Aorta (tissue), 5 donors: Measurements from ENCODE around the gene CNP. TPM values are rescaled to one million over a fixed set of nuclear protein-coding genes. Genes with fewer than 3 reads are reported as not detected.

Source experiments
- ATAC-seq: fragments of 200-7000 bp; cut with Tn5 transposase; one replicate; pipeline ENCODE4 v1.9.1; 2022; ENCODE audit warnings: moderate library complexity; ENCODE audit not compliant: low FRiP score
- DNase-seq, 2 donors: peaks; one replicate each; pipeline ENCODE4 v3.0.0-alpha.2; 2020
- H3K27ac ChIP-seq, 2 donors: one replicate each; pipeline ENCODE4 v1.5.1; 2013; ENCODE audit warnings: low read length in 2 of 2, mild to moderate bottlenecking in 2 of 2, moderate library complexity in 2 of 2, control low read depth in 1 of 2, inconsistent platforms in 1 of 2, low read depth in 1 of 2
- H3K27me3 ChIP-seq, 2 donors: one replicate each; pipeline ENCODE4 v1.6.1; 2013; ENCODE audit warnings: control low read depth in 1 of 2, low read length in 1 of 2, mild to moderate bottlenecking in 1 of 2, moderate library complexity in 1 of 2; ENCODE audit not compliant: insufficient read depth in 2 of 2, control insufficient read depth in 1 of 2
- H3K36me3 ChIP-seq, 2 donors: one replicate each; pipeline ENCODE4 v1.6.1; 2013; ENCODE audit warnings: control low read depth in 1 of 2, low read length in 1 of 2, mild to moderate bottlenecking in 1 of 2; ENCODE audit not compliant: insufficient read depth in 2 of 2, control insufficient read depth in 1 of 2
- H3K4me1 ChIP-seq, 2 donors: one replicate each; pipeline ENCODE4 v1.6.1; 2013; ENCODE audit warnings: low read length in 2 of 2, control low read depth in 1 of 2, mild to moderate bottlenecking in 1 of 2, moderate library complexity in 1 of 2; ENCODE audit not compliant: insufficient read depth in 2 of 2, control insufficient read depth in 1 of 2
- H3K4me3 ChIP-seq, 2 donors: one replicate each; pipeline ENCODE4 v1.5.1; 2013; ENCODE audit warnings: low read length in 2 of 2, control low read depth in 1 of 2, mild to moderate bottlenecking in 1 of 2
- H3K9me3 ChIP-seq: one replicate; pipeline ENCODE4 v1.6.1; 2013; ENCODE audit warnings: mild to moderate bottlenecking, low read length; ENCODE audit not compliant: control insufficient read depth
- WGBS, 2 donors: extraction: QIAGEN DNeasy Blood & Tissue Kit; methylation state at CpG; one replicate each; pipeline ENCODE4 v1.1.7; 2013; 5-methylcytosine and 5-hydroxymethylcytosine counted together
- intact Hi-C, 2 donors: fragments of 100-400 bp; cut with DNase I; formaldehyde crosslinking; loops; one replicate each; pipeline versions ENCODE4 v1.14.2 to v1.15.0; 2022
- polyA plus RNA-seq, 2 donors: library from polyadenylated mRNA; stranded (reverse); fragments of 200-250 nt; gene quantifications; one replicate each; pipeline ENCODE4 v1.2.3, GENCODE V29; 2013
- total RNA-seq, 2 donors: library from RNA; stranded (reverse); fragmentation: NEBNext Ultra II Directional; extraction: Animal tissue kit (Norgen Biotek cat#: 25700); gene quantifications; one replicate each; pipeline ENCODE4 v1.2.1, GENCODE V29; 2021
- donor health status: healthy with polysubstance abuse.
- donor health status: Bipolar disorder and iron deficiency.
- donor health status: DM: no; HTN: no; CAD: no.
- donor health status: DM: no; HTN: no; CAD: no.
- donor health status: DM: yes; HTN: yes; CAD: no.

Gene CNP
- total and polyA plus RNA-seq, 4 donors: 15.5 to 59.3 (median 43.3) TPM

GRCh38 chr17:41974031-41974430, 7.4 kb downstream of the CNP start:
- WGBS, 2 donors: 73 to 87% methylated on average over 6 of the region's 6 CpGs
- Histone ChIP-seq H3K9me3 (no peaks in the 10 kb centered on the region), H3K27me3 (no peaks in the 10 kb centered on the region), H3K27ac (no peak overlapping the region), H3K36me3 (peaks cover 3 to 12% of the 10 kb centered on the region in 2 donors), H3K4me3 (no peak overlapping the region), H3K4me1 (no peaks in the 10 kb centered on the region)
- DNase-seq: peak in 1 of 2 donors; percentile 45
- no peak for ATAC-seq
- intact Hi-C loops: no loop called here

GRCh38 chr17:41974658-41975057, 8.1 kb downstream of the CNP start:
- no peaks in the 10 kb centered on the region for H3K9me3 ChIP-seq
- H3K27me3 ChIP-seq: no peaks in the 10 kb centered on the region
- ATAC-seq (no peak), DNase-seq (peak in 1 of 2 donors; percentile 68)
- no peak overlapping the region for H3K4me3 ChIP-seq
- H3K27ac ChIP-seq: no peak overlapping the region
- intact Hi-C loops: no loop called here
- WGBS, 2 donors: 91 to 94% methylated on average over 5 of the region's 5 CpGs
- peaks cover 3 to 12% of the 10 kb centered on the region in 2 donors for H3K36me3 ChIP-seq
- no peaks in the 10 kb centered on the region for H3K4me1 ChIP-seq

GRCh38 chr17:41975099-41976083, 8.8 kb downstream of the CNP start:
- ATAC-seq: no peak
- no peaks in the 10 kb centered on the region for H3K27me3 ChIP-seq
- peaks cover 3 to 12% of the 10 kb centered on the region in 2 donors for H3K36me3 ChIP-seq
- H3K4me3 ChIP-seq: no peak overlapping the region
- no peaks in the 10 kb centered on the region for H3K4me1 ChIP-seq
- no peak overlapping the region for H3K27ac ChIP-seq
- H3K9me3 ChIP-seq: no peaks in the 10 kb centered on the region
- DNase-seq: peak in 1 of 2 donors; percentile 61
- intact Hi-C loops: no loop called here
- 75 to 79% methylated on average over 9 of the region's 9 CpGs for WGBS, 2 donors

- intact Hi-C loops: no loop called here
- Histone ChIP-seq H3K4me3 (no peak overlapping the region), H3K27ac (no peak overlapping the region), H3K4me1 (no peaks in the 10 kb centered on the region), H3K9me3 (no peaks in the 10 kb centered on the region), H3K36me3 (peaks cover 3 to 12% of the 10 kb centered on the region in 2 donors), H3K27me3 (no peaks in the 10 kb centered on the region)
- DNase-seq: peak in 1 of 2 donors; percentile 52
- ATAC-seq: peak; percentile 27
- WGBS, 2 donors: 67 to 69% methylated on average over 11 of the region's 11 CpGs
These were observed 9.7 kb downstream of the CNP start for GRCh38 chr17:41976142-41976768.

DNA sequence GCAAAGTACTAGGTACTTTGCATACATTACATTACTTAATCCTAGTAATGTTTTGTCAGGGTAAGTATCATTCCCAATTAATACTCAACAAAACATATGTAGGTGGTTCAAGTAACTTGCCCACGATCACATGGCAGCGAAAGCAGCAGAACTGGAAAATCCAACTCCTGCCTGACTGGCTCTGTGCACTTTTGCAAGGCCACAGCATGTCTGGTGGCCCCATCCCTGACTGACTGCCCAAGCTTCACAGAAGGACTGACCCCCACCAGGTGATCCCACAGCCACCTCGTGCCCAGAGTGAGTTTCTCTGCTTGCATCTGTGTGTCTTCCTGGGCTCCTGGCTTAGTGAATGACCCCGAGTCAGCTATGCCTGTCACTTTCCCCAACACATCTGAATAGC, 11.4 kb downstream of the CNP start:
- WGBS, 2 donors: 91% methylated on average over 4 of the region's 4 CpGs

GRCh38 chr17:41982026-41982760, 15.6 kb downstream of the CNP start:
- 78 to 82% methylated on average over 14 of the region's 14 CpGs for WGBS, 2 donors
- intact Hi-C loops: no loop called here
- Histone ChIP-seq H3K36me3 (peaks cover 3 to 6% of the 10 kb centered on the region in 2 donors), H3K4me3 (no peak overlapping the region), H3K27ac (no peak overlapping the region), H3K9me3 (no peaks in the 10 kb centered on the region), H3K27me3 (no peaks in the 10 kb centered on the region), H3K4me1 (no peaks in the 10 kb centered on the region)
- no peak for ATAC-seq
- no peak for DNase-seq

More for the DNA sequence above, 11.4 kb downstream of the CNP start:
- intact Hi-C loops: no loop called here
- Histone ChIP-seq H3K36me3 (peaks cover 0 to 15% of the 10 kb centered on the region in 2 donors), H3K27me3 (no peaks in the 10 kb centered on the region), H3K4me3 (no peak overlapping the region), H3K27ac (no peak overlapping the region), H3K9me3 (no peaks in the 10 kb centered on the region), H3K4me1 (no peaks in the 10 kb centered on the region)
- ATAC-seq (no peak), DNase-seq (peak in 1 of 2 donors; percentile 48)

- intact Hi-C loops: no loop called here
- no peak for DNase-seq
- ATAC-seq: no peak
These were observed 17.9 kb downstream of the CNP start for GRCh38 chr17:41984454-41984853.

GRCh38 chr17:41985919-41986318, 19.3 kb downstream of the CNP start:
- intact Hi-C loops: no loop called here
- DNase-seq: no peak
- Histone ChIP-seq H3K27me3 (no peaks in the 10 kb centered on the region), H3K27ac (no peak overlapping the region), H3K9me3 (no peaks in the 10 kb centered on the region), H3K4me3 (no peak overlapping the region), H3K36me3 (peaks cover 13 to 14% of the 10 kb centered on the region in 2 donors), H3K4me1 (no peaks in the 10 kb centered on the region)
- 96 to 97% methylated on average over 7 to 8 of the region's 8 CpGs for WGBS, 2 donors
- no peak for ATAC-seq

More at GRCh38 chr17:41984454-41984853, 17.9 kb downstream of the CNP start:
- no peak overlapping the region for H3K4me3 ChIP-seq
- no peaks in the 10 kb centered on the region for H3K4me1 ChIP-seq
- 94 to 96% methylated on average over 8 of the region's 8 CpGs for WGBS, 2 donors
- no peak overlapping the region for H3K27ac ChIP-seq
- no peaks in the 10 kb centered on the region for H3K9me3 ChIP-seq
- no peaks in the 10 kb centered on the region for H3K27me3 ChIP-seq
- peaks cover 10 to 12% of the 10 kb centered on the region in 2 donors for H3K36me3 ChIP-seq
